Measurements from ENCODE around the gene MRPL53. TPM values are rescaled to one million over a fixed set of nuclear protein-coding genes. Genes with fewer than 3 reads are reported as not detected.

The MRPL53 gene
- polyA plus RNA-seq, 1 experiment: 25.9 TPM

DNA sequence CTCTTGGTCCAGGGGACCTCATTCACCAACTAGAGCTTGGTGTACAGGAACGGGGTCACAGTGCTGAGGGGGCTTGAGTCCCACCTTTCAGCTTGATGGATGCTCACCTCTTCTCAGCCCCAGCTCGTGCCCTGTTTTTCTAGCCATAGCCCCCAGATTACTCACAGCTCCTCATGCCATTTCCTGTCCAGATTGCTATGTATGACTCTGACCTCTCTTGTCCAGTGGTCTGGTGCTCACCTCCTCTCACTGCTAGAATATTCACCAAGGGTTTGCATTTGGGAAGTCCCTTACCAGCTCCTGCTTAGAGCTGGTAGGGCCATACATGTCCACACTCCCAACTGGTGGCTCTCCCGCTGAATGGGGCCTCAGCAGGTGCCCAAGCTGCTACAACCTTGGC is 21.1 kb upstream of the MRPL53 start:
- ChIA-PET CTCF (interaction anchor here (1.3 kb wide), 1 partner anchor 96 kb away, joined by 4 read pairs; no protein-coding TSS in a partner anchor), POLR2A (no interaction called here)
- Histone ChIP-seq H3K27me3 (ENCODE audit: control insufficient read depth, insufficient read depth, low read length) (peaks cover 11% of the 10 kb centered on the region), H3K9me3 (ENCODE audit: control insufficient read depth, insufficient read depth, low read length) (no peaks in the 10 kb centered on the region), H3K4me3 (ENCODE audit: low read depth, low read length) (no peak overlapping the region), H3K27ac (ENCODE audit: low read depth, low read length) (no peak overlapping the region)
- no peak for DNase-seq (ENCODE audit: low read depth, low spot score)
- TF ChIP-seq, protein P1, sequence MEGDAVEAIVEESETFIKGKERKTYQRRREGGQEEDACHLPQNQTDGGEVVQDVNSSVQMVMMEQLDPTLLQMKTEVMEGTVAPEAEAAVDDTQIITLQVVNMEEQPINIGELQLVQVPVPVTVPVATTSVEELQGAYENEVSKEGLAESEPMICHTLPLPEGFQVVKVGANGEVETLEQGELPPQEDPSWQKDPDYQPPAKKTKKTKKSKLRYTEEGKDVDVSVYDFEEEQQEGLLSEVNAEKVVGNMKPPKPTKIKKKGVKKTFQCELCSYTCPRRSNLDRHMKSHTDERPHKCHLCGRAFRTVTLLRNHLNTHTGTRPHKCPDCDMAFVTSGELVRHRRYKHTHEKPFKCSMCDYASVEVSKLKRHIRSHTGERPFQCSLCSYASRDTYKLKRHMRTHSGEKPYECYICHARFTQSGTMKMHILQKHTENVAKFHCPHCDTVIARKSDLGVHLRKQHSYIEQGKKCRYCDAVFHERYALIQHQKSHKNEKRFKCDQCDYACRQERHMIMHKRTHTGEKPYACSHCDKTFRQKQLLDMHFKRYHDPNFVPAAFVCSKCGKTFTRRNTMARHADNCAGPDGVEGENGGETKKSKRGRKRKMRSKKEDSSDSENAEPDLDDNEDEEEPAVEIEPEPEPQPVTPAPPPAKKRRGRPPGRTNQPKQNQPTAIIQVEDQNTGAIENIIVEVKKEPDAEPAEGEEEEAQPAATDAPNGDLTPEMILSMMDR (IDR thresholded peaks at IDR 0.05; ENCODE audit: low read depth, low read length): no peak

DNA sequence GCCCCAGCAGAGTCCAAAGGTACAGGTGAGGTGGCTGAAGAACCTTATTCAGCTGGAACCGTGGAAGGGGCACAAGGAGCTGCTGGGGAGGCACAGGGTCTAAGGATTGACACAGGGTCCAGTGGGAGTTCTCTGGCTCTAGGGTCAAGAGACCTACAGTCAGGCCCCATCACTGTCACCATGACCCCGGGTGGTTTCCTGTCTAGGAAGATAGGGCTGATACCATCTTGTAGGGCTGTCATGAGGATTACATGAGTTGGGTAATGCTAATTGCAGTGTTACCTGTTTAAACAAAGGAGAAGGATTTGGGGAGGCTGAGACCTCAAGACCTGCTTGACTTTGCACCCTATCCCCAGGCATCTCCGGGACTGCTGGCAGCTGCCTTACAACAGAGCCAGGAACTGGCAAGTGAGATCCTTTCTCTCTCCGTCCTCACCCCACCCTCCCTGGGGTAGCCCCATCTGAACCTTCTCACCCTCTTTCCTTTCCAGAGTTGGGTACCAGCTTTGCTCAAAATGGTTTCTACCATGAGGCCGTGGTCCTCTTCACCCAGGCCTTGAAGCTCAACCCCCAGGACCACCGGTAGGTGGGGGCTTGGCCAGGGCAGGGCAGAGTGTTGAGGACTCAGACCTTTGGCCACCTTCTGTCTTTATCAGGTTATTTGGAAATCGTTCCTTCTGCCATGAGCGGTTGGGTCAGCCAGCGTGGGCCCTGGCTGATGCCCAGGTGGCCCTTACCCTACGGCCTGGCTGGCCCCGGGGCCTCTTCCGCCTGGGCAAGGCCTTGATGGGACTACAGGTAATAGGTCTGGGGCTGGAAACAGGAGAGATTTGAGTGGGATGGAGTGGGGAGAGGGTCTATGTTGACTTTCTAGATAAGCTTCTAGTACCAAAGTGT is 19.4 kb upstream of the MRPL53 start:
- Histone ChIP-seq H3K4me3 (ENCODE audit: low read depth, low read length) (no peak overlapping the region), H3K9me3 (ENCODE audit: control insufficient read depth, insufficient read depth, low read length) (no peaks in the 10 kb centered on the region), H3K27ac (ENCODE audit: low read depth, low read length) (no peak overlapping the region), H3K27me3 (ENCODE audit: control insufficient read depth, insufficient read depth, low read length) (no peaks in the 10 kb centered on the region)
- CTCF ChIA-PET: no interaction called here
- POLR2A ChIA-PET: no interaction called here
- no peak for DNase-seq (ENCODE audit: low read depth, low spot score)
- TF ChIP-seq, protein P1 (IDR thresholded peaks at IDR 0.05; ENCODE audit: low read depth, low read length): no peak

DNA sequence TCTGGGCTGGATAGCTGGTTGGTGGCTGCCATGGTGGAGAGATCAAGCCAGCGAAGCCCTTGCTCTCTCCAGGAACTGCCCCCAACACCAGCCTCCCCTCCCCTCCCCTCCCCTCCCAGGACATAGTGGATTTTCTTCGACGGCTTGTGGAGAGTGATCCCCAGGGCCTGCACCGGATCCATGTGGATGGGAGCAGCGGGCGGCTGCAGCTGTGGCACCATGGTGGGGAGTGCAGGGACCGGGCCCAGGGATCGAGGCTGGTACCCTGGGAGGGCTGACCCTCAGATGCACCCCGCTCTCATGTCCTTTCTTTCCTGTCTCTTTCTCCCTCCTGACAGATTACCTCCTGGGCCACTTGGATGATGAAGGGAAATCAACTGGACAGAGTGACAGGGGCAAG is 17.4 kb upstream of the MRPL53 start:
- Histone ChIP-seq H3K9me3 (ENCODE audit: control insufficient read depth, insufficient read depth, low read length) (no peaks in the 10 kb centered on the region), H3K4me3 (ENCODE audit: low read depth, low read length) (no peak overlapping the region), H3K27me3 (ENCODE audit: control insufficient read depth, insufficient read depth, low read length) (no peaks in the 10 kb centered on the region), H3K27ac (ENCODE audit: low read depth, low read length) (no peak overlapping the region)
- TF ChIP-seq, protein P1 (IDR thresholded peaks at IDR 0.05; ENCODE audit: low read depth, low read length): no peak
- POLR2A ChIA-PET: no interaction called here
- no peak for DNase-seq (ENCODE audit: low read depth, low spot score)
- CTCF ChIA-PET: interaction anchor here (12.6 kb wide), 1 partner anchor 97 kb away, joined by 174 read pairs; no protein-coding TSS in a partner anchor

DNA sequence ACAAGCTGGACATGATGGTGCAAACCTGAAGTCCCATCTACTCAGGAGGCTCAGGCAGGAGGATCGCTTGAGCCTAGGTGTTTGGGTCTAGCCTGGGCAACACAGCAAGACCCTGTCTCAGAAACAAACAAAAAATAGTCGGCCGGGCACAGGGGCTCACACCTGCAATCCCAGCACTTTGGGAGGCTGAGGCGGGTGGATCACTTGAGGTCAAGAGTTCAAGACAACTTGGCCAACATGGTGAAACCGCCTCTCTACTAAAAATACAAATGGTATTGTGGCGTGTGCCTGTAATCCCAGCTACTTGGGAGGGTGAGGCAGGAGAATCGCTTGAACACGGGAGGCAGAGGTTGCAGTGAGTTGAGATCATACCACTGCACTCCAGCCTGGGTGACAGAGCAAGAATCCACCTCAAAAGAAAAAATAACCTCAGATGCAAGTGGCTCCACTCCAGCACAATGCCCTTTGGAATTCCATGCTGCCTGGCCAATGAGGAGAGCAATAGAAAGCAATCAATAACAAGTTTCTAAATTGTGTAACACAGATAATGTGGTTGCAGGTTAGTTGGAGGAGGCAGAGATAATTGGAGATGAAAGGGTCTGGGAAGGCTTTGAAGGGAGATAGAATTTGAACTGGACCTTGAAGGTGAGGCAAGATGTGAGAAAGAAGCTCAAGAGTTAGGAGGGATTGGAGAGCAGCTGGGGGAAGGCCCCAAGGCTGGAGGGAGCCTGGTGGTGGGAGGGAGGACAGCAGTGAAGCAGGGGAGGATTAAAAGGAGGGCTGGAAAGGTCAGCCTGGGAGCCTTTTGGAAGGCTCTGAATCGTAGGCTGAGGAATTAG is 16.4 kb upstream of the MRPL53 start:
- TF ChIP-seq, protein P1 (IDR thresholded peaks at IDR 0.05; ENCODE audit: low read depth, low read length): no peak
- Histone ChIP-seq H3K9me3 (ENCODE audit: control insufficient read depth, insufficient read depth, low read length) (no peaks in the 10 kb centered on the region), H3K27me3 (ENCODE audit: control insufficient read depth, insufficient read depth, low read length) (no peaks in the 10 kb centered on the region), H3K27ac (ENCODE audit: low read depth, low read length) (no peak overlapping the region), H3K4me3 (ENCODE audit: low read depth, low read length) (no peak overlapping the region)
- CTCF ChIA-PET: interaction anchor here (12.6 kb wide), 1 partner anchor 98 kb away, joined by 174 read pairs; no protein-coding TSS in a partner anchor
- DNase-seq (ENCODE audit: low read depth, low spot score): no peak
- POLR2A ChIA-PET: interaction anchor here (1.0 kb wide), 1 partner anchor 15 kb away, joined by 3 read pairs; no protein-coding TSS in a partner anchor

Data from AG04450 (cell line).